ENCODE data around the gene PTPRQ.
"Not testable (repeated sequence)": the region's sequence is repeated elsewhere in the genome, so short reads cannot be mapped to it uniquely, and the experiment has no call there.

The PTPRQ gene

GRCh38 chr12:80469681-80470080 lies 25.6 kb downstream of the PTPRQ start:
- no peak for DNase-seq (ENCODE audit: low read depth in 2 of 3, low spot score in 2 of 3)

DNA sequence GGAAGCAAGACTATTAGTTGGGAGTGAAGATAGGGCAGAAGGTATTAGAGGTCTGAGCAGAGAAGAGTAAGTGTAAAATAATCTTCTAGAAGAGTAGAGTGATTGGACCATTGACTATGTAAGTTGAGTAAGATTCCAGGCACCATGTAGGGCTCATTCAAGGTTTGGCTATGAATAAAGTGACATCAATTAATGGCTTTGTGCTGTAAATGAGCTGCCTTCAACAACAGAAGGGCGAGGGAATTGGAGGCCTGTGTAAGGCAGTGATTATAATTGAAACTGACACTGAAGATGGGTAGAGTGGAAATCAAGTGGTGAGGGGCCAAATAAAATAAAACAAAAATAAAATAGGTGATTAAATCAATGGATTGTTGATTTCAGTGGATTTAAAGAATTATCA lies 26.4 kb downstream of the PTPRQ start:
- no peak for DNase-seq (ENCODE audit: low read depth in 2 of 3, low spot score in 2 of 3)

GRCh38 chr12:80472236-80472635 lies 28.2 kb downstream of the PTPRQ start:
- no peak for DNase-seq (ENCODE audit: low read depth in 2 of 3, low spot score in 2 of 3)

- no peak for DNase-seq (ENCODE audit: low read depth in 2 of 3, low spot score in 2 of 3)
Measured at GRCh38 chr12:80472911-80473500, 29.0 kb downstream of the PTPRQ start.

DNA sequence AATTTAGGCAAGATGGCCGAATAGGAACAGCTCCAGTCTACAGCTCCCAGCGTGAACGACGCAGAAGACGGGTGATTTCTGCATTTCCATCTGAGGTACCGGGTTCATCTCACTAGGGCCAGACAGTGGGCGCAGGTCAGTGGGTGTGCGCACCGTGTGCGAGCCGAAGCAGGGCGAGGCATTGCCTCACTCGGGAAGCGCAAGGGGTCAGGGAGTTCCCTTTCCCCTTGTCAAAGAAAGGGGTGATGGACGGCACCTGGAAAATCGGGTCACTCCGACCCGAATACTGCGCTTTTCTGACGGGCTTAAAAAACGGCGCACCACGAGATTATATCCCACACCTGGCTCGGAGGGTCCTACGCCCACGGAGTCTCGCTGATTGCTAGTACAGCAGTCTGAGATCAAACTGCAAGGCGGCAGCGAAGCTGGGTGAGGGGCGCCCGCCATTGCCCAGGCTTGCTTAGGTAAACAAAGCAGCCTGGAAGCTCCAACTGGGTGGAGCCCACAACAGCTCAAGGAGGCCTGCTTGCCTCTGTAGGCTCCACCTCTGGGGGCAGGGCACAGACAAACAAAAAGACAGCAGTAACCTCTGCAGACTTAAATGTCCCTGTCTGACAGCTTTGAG lies 33.6 kb downstream of the PTPRQ start:
- DNase-seq (ENCODE audit: low read depth in 2 of 3, low spot score in 2 of 3), result not testable (repeated sequence)

- no peak for DNase-seq (ENCODE audit: low read depth in 2 of 3, low spot score in 2 of 3)
Measured at GRCh38 chr12:80484746-80485145, 40.7 kb downstream of the PTPRQ start.

DNA sequence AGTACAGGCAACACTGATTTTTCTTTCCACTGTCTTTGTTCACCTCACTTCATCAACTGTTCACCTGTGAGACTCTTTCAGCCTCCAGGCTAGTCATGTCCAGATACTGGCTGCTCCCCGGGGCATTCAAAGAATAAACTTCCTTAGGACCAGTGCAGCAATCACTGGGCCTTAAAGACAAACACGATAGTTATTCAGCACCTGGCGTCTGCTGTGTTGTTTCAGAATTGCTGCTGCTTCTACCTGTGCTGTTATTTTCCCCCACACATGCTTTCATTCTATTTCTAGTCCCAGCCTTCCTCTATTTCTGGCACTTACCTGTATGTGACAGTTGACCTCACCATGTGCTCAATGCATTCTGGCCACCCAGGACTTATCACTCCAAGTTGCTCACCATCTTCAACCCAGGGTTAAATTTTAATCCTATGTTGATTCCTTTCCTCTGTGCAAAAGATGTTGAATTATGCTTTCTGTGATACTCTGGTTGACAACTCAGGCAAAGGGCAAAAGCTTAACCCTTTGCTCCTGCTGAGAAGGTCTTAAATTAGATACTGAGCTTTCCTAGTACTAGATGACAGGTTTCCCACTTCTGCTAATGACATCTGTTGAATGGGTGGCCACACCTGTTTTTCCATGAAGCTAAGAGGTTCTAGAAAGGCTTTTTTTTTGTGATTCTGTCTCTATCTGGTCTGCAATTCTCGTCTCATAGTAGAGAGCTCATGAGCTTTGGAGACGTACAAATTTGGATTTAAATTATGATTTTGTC lies 41.4 kb downstream of the PTPRQ start:
- DNase-seq (ENCODE audit: low read depth in 2 of 3, low spot score in 2 of 3), result no peak

- DNase-seq (ENCODE audit: low read depth in 2 of 3, low spot score in 2 of 3), result no peak
Measured at GRCh38 chr12:80490329-80490728, 46.3 kb downstream of the PTPRQ start.

DNA sequence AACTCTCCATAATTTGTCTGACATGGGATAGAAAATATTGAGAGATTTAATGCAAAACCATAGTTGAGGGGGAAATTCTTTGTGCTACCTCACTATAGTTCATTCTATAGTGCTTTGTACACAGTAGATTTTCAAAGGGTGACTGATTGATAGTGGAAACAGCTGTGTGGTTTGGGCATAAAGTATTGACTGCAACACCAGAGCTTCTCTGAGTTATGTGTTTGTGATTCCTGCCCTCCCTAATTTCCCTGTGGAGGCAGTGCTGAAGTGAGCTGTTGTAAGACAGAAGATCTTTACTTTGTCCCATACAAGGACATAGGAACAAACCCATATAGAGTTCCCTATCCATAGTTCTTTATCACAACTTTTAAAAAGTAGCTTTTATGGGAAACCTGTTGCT lies 47.1 kb downstream of the PTPRQ start:
- DNase-seq (ENCODE audit: low read depth in 2 of 3, low spot score in 2 of 3), result no peak

- no peak for DNase-seq (ENCODE audit: low read depth in 2 of 3, low spot score in 2 of 3)
Measured at GRCh38 chr12:80493466-80493865, 49.4 kb downstream of the PTPRQ start.

DNA sequence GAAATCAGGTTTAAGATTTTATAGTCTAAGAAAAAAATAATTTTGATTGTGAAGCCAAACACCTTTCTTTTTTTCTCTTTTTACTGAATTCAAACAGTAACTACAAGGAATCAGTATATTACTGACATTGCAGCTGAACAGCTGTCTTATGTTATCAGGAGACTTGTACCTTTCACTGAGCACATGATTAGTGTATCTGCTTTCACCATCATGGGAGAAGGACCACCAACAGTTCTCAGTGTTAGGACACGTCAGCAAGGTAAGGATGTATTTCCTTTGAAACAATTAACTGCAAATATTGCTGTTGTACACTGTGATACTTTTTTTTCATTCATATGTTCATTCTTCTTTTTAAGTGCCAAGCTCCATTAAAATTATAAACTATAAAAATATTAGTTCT lies 50.8 kb downstream of the PTPRQ start:
- DNase-seq (ENCODE audit: low read depth in 2 of 3, low spot score in 2 of 3), result no peak

- DNase-seq (ENCODE audit: low read depth in 2 of 3, low spot score in 2 of 3), result no peak
Measured at GRCh38 chr12:80498059-80498728, 54.2 kb downstream of the PTPRQ start.

DNA sequence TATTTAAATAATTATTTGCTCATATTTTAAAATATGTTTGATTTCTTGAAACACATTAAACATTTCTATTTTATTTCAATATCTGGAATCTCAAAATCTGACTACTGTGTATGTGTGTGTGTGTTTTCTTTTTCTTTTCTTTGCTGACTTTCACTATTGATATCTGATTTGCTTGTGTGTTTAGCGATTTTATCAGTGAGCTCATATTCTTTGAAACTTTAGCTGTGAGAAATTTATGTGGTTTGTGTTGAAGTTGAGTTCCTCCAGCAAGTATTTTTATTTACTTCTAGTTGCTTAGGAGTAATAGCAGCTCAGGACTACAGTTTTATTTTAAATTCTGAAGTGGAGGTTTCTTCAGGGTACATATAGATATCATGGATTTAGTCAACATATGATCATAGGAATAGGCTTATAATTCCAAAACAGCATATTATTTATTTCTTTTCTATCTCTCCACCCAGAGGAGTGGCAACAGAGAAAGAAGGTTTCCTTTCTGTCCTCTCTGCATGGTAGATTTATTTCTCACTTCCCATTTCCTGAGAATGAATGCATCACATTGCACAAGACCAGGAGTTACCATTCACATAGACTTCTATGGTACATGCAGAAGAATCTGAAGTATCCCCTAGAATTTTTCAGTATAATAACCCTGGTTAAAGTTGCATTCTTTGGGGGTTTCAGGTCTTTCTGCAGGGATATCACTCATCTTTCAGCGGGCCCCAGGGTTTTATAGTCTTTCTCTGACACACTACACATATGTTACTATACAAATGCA lies 60.5 kb downstream of the PTPRQ start:
- DNase-seq (ENCODE audit: low read depth in 2 of 3, low spot score in 2 of 3), result no peak

- no peak for DNase-seq (ENCODE audit: low read depth in 2 of 3, low spot score in 2 of 3)
Measured at GRCh38 chr12:80509781-80510556, 65.9 kb downstream of the PTPRQ start.

GRCh38 chr12:80512781-80513180 lies 68.7 kb downstream of the PTPRQ start:
- DNase-seq (ENCODE audit: low read depth in 2 of 3, low spot score in 2 of 3), result no peak

DNA sequence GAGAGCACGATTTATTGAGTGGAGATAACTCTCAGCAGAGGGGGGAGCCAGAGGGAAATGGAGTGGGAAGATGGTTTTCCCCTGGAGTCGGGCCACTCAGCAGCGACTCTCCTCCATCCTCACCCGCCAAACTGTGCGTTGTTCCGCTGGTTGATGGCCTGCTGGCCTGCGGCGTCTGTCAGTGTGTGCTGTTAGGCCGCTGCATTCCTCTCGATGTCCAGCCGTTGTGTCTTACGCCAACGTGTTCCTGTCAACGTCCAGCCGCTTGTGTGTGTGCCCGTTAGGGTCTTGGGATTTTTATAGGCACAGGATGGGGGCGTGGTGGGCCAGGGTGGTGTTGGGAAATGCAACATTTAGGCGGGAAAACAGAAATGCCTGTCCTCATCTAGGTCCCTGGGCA lies 69.2 kb downstream of the PTPRQ start:
- no peak for DNase-seq (ENCODE audit: low read depth in 2 of 3, low spot score in 2 of 3)

GRCh38 chr12:80517655-80518054 lies 73.6 kb downstream of the PTPRQ start:
- no peak for DNase-seq (ENCODE audit: low read depth in 2 of 3, low spot score in 2 of 3)

DNA sequence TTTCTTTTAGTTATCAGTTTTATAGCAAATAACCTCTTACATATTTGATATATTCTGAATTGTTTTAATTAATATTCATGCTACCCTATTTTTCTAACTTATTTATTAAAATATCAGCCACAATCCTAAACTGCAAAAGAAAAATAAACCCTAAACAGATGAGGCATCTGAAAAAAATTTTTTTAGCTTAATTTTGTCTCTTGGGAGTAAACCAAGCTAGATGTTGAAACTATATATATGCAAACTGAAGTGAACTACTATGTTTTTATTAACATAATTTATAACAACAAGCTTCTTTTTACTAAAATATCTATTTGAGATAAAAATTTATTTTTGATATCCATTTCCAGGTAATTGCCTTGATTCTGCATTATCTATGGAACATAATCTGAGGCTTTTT lies 87.6 kb downstream of the PTPRQ start:
- DNase-seq (ENCODE audit: low read depth in 2 of 3, low spot score in 2 of 3), result no peak

DNA sequence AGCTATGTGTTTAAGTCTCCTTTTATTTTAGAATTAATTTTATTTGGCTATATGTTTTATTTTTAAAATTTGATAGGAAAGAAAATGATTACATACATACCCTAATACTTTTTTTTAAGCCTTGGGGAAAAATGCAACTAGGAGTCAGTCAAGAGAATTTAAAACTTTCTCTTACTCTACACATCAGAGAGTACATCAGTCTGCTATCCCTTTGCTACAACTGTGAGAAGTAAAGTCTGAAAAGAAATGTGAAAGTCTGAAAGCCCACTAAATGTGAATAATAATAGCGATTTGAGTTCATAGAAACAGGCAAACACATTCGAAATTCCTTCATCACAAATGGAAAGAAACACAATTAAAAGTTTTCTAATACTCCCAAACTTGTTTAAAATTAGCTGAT lies 95.0 kb downstream of the PTPRQ start:
- DNase-seq (ENCODE audit: low read depth in 2 of 3, low spot score in 2 of 3), result no peak

- no peak for DNase-seq (ENCODE audit: low read depth in 2 of 3, low spot score in 2 of 3)
Measured at GRCh38 chr12:80549298-80549697, 105.3 kb downstream of the PTPRQ start.
